GM21825 (cell line): ENCODE data around the gene HIP1R.
"Not testable (repeated sequence)": the region's sequence is repeated elsewhere in the genome, so short reads cannot be mapped to it uniquely, and the experiment has no call there.

Experiments
- ATAC-seq: cut with Tn5 transposase; IDR thresholded peaks from one replicate; pipeline ENCODE4 v1.9.1; 2021; ENCODE audit warnings: mild to moderate bottlenecking, moderate library complexity; ENCODE audit not compliant: unreplicated experiment

The HIP1R gene

DNA sequence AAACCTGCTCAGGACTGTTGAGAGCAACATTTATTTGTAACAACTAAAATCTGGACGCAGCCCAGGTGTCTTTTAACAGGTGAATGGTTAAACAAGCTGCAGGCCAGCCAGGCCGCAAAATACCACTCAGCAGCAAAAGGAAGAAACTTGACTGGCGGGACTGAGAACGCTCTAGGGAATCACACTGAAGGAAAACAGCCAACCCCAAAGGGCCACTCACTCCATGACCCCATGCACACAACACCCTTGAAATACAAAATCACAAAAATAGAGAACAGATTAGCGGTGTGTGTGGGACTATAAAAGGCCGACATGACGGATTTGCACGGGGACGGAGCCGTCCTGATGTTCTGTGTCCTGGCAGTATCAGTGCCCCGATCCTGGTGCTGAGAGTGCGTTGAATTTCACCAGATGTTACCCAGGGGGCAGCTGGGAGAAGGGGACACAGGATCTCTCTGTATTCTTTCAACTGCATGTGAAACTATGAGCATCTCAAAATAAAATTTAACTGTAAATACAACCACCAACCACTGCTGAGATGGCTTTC, 37.6 kb downstream of the HIP1R start:
- ATAC-seq, result no peak

DNA sequence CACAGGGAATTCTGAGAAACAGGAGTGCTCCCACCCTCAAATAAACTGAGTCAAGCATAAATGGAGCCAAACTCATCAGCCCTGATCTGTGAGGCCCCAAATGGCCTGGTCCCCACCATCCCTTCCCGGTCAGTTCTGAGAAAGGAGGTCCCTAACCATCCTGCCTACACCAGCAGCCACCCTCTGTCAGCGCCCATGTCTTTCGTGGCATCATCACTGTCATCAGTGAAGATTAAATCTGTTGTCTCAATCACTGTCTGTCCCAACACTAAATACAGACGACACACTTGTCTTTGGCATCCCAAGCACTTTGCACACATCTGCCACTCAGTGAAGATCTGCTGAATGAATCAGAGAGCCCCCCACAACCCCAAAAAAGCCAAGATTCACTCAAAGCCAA, 38.3 kb downstream of the HIP1R start:
- no peak for ATAC-seq

DNA sequence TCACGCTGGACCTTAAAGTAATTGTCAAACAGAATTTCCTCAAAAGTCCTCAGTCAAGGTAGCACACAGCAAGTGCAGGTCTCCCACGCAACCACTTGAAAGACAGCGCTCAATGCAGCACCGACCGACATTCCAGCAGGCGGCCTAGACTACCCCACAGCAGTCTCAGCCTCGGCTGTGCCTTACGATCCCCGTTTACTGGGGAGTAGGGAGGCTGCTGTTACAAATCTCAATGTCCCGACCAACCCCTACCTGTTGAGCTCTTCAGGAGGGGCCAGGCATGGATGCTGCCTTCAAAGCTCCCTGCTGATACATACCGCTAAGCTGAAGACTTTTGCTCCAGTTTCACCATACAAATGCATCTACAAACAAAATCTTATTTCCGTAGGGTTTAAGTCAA, 38.8 kb downstream of the HIP1R start:
- no peak for ATAC-seq

DNA sequence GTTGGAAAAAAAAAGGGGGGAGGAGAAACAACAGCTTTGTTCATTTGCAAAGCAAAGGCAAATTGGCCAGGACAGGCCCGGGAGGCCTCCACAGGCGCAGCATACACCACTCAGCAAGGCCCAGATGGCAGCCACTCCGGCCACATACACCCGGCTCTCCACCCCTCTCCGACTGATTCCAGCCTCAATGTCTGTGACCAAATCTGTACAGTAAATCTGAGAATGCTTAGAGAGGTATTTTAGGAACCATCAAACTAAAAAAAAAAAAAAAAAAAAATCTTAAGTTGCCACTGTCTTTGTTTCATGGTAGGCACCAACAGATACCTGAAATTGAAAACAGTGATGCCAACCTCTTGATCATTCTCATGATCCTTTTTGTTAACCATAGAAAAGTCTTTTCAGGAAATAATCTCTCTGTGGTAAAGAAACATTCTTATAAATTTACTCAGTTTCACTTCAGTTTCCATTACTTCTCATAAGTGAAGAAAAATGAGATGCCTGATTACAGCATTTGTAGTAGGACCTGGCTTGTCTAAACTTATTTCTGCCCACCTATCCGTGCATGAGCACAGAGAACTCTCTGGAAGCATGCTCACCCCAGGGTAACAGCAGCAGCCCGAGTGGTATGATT, 40.4 kb downstream of the HIP1R start:
- peak; percentile 55 for ATAC-seq

DNA sequence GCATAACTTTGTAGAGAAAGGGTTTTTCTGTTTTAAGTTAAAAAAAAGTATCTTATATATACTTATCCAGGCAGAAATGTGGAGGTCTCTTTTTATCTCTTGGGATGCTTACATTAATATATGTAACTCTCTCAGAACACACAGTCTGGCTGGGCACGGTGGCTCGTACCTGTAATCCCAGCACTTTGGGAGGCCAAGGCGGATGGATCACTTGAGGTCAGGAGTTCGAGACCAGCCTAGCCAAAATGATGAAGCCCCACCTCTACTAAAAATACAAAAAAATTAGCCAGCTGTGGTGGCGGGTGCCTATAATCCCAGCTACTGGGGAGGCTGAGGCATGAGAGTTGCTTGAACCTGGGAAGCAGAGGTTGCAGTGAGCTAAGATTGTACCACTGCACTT, 41.0 kb downstream of the HIP1R start:
- ATAC-seq, result not testable (repeated sequence)

DNA sequence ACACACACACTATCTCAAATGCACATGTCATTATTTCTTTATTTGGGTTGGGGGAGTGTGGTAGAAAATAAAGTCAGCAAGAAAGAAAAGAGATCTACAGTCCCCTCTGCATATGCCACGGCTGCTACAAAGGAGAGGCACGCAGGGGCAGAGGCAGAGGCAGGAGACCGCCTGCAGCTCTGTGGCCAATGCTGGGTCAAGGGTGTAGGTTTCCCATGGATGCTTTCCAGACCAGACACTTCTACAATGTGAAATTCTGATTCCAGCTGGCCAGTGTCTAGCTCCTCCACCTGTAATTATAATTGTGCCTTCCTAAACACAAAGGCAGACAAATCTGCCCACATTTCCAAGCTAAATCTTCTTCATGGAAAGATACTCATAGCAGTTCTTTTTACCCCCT, 41.5 kb downstream of the HIP1R start:
- no peak for ATAC-seq

DNA sequence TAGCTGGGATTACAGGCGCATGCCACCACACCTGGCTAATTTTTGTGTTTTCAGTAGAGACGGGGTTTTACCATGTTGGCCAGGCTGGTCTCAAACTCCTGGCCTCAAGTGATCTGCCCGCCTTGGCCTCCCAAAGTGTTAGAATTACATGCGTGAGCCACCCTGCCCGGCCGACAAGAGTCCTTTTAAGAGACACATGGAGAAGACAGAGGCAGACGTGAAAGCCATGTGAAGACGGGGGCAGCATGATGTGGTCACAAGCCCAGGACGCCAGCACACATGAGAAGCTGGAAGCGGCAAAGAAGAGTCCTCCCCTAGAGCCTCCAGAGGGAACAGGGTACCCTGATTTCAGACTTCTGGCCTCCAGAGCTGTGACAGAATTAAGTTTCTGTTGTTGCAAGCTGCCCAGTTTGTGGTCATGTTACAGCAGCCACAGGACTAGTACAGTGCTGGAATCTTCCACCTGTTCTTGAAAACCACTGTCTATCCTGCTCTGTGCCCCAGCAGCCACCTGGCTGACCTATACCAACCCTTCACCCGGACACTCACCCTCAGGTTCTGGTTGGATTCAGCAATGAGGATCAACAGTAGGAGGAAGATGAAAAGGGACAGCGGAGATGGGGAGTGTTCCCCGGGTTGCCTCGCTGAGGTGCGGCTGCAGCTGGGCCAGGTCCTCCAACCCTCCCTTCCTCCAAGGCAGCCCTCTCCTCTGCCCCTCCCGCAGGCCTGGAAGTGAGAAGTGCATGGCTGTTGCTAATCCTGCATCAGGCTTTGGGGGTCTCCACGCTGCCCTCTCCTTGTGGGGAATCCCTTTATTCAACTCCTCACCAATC, 43.7 kb downstream of the HIP1R start:
- ATAC-seq, result no peak

DNA sequence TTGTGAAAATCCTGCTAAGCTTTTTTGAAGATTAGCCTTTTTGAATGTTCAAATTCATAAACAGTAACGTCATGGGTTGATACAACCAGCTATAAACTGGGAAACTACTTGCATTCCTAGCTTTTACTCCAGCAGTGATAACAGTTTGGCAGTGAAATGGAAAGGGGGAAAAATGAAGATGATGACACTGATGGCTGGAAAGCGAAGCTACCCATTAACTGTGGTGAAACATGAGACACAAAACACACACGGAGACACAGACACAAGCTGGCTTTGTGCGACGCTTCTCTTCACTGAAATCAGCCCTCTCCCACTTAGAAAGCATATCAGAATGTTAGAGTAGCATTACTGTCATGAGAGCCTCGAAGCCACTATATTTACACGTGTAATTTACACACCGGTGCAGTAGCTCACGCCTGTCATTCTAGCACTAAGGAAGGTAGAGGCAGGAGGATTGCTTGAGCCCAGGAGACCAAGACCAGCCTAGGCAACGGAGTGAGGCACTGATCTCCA, 45.0 kb downstream of the HIP1R start:
- ATAC-seq, result no peak

DNA sequence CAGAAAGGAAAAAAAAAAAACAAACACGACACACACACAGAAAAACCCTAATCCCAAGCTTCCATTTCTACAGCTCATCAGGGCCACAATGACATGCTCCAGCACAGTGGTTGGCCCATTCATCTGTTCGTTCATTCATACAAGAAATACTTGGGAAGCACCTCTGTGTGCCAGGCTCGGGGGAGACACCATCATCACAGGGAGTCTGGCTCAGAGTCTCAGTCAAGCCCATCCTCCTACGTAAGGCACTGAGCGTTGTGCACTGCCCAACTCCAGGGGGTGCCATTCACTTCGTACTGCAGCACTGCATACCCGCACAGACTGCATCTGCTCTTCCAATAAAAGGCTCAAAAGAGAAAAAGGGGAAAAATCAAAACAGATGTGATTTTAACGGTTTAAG, 45.4 kb downstream of the HIP1R start:
- ATAC-seq, result no peak

DNA sequence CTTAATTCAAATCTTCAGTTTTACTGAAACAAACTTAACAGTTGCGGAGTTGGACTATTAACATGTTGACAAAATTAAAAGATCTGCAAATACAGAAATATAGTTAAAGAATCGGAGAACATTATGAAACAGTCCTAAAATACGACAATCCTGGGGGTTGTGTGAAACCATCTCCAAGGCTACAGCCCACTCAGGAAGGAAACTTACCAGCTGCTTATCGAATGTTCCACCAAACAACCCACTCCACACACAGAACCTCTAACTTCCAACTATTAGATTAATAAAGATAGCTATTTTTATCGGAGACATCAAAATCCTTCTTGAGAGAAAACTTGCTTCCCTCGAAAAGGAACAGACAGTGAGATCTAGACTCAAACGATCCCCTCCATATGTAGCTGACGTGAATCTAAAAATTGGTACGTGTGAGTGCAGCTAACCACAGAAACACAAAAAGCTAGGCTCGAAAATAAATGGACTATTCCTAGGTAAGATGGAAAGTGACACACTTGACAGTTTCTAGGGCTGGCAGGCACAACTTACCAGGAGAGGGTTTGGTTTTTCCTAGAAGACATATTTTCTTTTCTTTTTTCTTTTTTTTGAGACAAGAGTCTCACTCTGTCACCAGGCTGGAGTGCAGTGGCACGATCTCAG, 47.8 kb downstream of the HIP1R start:
- no peak for ATAC-seq

DNA sequence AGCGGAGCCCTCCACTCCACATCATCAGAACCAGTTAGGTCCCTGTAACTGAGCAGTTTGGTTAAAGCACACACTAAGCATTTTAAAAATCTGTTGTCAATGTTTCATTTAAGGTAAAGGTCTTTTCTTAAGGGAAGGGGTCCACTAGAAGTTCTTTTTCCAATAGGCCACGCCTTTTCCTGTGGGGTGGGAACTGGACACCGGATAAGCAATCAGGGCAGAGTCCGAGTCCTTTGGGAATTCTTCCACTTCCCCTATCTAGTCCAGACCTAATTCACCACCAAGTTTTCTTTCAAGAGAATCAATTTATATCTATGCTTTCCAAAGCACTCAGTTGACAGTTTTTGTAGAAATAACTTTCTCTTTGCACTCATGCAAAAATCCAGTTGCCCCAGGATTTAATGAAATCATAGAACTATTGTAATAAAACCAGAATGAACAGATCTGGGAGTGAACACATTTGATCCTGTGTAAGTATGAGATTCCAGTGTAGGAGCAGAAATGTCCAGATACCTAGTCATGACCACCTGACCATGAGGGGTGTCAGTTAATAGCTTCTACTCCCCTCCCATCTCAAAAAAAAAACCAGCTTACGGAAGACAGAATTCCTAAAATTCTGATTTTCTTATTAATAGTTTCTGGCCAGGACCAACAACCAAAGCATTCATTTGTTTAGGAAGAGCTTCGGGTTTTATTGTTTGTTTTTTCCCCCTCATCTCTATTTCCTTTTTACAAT, 49.0 kb downstream of the HIP1R start:
- ATAC-seq, result no peak

DNA sequence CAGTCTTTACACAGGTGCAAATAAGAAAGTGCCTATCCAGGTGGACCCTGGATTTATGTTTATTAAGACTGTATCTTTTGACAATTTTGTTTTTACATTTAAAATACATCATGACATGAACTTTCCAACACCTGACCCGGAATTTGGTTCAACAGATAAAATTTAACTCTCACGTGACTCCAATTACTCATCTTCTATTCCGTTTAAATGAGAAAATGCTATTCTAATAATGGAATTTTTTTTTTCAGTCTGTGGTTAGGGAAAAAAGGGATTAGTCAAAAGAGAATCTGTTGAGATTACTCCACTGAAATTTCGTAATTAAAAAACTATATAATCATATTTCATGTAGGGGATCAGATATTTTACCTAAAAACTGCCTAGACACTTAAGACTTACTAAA, 49.6 kb downstream of the HIP1R start:
- ATAC-seq, result no peak

DNA sequence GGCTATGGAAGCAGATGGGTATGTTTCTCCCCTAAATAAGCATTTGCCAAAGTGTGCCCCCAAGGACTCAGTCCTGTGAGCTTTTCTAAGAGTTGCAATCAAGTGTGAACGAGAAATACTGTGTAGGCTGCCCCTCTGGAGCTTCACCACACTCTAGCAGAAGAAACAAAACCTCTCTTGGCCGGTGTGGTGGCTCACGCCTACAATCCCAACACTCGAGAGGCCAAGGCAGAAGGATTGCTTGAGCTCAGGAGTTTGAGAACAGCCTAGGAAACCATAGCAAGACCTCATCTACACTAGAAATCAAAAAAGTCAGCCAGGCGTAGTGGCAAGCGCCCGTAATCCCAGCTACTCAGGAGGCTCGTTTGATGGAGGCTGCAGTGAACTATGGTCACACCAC, 50.9 kb downstream of the HIP1R start:
- ATAC-seq, result no peak

DNA sequence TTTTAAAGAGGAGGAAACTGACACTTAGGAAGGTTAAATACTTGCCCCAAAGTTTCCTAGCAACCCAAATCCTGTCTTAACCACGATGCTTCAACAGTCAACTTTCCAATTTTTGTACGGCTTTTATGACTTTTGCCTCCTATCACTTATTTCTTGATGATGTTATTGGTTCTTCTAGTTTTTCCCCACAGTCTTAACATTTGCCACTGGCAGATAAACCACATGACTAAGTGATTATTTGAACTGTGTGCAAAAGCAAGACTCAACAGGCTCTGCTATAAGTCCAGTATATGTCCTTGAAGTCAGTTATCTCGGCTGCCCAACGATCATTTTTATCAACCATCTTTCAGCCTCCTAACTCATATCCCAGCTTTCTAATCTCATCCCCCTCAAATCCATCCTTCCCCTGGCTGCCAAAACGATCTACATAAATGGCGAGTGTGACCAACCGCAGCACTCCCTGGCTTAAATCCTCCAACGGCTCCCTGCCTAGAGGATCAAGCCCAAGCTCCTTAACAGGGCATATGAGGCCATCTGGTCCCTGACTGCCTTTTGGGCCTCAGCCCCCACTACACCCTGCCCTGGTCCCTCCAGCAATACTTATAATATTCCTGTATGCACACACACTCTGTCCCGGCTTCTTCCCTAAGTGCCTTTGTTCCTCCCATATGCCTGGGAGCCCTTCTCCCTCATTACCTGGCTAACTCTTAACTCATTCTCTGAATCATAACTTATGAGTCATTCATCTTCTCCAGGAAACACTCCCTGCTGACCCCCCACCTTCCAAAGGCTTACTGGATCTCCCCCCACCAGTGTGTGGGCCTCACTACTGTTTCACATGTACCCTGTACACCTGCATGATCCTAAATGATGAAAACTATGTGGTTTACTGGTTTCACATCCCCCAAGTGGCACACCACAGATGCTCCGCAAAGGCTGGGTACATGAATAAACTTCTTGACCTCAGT, 51.9 kb downstream of the HIP1R start:
- ATAC-seq, result peak; percentile 80

DNA sequence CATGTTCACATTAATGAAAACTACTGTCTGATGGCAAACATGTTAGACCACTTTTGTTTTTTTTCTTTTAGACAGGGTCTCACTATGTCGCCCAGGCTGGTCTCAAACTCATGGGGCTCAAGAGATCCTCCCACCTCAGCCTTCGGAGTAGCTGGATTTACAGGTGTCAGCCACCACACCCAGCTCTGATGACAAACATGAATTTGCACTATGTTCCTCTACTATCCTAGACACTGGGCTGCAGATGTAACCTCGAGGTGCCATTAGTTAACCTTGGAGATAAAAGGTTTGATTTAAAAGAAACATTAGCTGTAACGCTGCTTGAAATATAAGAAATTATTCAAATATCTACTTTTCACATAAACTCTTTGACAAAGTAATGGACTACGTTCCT, 52.6 kb downstream of the HIP1R start:
- peak; percentile 17 for ATAC-seq

DNA sequence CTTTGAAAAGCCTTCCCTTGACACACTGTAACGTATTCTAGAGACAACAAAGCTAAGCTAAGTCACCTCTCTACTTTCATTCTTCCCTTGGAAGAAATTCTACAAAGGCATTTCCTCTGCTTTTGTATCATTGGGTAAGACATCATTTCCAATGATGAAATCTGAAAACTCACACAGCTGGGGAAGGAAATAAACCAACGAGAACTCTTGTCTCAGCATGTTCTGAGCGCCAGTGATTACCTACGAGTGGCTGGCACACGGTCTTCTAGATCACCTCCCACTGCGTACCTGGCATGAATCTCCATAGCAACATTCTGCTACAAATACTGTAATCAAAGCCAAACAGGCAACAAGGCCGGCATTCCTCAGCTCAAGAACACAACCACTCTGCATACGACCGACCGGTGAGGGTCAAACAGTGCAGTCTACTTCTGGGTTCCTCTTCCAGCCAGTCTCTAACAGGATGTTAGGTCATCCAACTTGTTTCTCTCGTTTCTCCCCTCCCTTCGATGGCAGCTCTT, 53.0 kb downstream of the HIP1R start:
- ATAC-seq, result peak; percentile 43

DNA sequence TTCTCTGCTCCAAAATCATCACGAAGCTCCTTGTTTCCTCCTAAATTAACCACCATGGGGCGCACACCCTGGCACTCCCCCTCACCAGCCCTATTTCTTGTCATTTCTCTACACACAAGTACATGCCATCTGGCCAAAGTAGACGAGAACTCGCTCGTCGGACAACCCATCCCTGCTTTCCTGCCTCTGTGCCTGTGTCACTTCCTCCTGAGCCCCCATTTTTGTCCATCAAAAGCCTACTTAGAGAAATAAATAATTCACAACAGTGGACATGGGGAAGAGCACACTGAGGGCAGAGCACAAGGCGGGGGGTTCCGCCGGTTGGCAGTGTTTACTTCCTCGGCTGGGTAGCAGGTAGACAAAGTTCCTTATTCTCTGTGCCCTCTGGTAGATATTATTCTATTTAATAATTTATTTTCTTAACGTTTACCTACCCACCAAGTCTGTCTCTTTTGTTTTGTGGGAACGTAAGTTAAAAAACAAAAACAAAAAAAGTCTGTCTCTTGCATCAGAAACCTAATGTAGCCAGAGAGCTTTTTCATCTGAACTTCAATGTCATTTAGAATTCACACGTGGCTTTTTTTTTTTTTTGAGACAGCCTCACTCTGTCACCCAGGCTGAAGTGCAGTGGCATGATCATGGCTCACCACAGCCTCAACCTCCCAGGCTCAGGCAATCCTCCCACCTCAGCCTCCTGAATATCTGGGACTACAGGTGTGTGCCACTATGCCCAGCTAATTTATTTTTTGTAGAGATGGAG, 54.7 kb downstream of the HIP1R start:
- no peak for ATAC-seq

DNA sequence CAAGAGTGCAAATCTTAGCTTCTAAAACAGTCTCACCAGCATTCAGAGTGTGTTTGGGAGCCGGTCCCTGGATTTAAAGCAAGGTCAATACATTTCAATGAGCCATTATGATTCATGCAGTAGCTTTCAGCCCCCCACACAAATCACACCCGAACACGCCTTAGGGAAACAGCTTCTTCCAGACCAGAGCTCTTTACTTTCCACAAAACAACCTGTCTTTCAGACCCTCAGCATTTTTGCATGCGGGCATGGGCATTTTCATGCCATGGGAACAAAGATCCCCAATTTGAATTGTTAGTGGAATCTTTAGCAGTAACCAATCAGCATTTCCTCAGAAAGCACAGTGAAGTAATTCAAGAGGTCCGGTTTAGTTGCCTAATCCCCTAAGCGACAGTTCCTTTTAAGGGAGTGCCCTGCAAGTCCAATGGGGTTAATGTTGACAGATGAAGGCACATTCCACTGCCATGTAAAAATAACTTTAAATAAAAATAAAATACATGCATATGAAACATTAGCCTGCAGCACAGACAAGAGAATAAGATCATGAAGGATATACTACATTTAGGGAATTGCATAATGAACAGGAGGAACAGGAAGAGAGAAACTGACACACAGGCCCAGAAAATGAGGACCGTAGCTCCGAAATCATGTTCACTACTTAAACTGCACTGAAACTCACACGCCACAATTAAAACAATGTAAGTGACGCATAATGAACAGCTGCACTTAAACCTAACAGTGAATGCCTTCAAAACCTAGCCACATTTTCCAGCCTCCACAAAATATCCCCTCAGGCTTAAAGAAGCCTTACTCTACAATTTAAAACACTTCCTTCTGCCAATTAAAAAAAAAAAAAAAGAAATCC, 56.6 kb downstream of the HIP1R start:
- ATAC-seq, result no peak
